H1 (cell line): Measurements from ENCODE around the gene COL6A5. TPM values are rescaled to one million over a fixed set of nuclear protein-coding genes. Genes with fewer than 3 reads are reported as not detected.

Source experiments
- ATF2 ChIP-seq: IDR thresholded peaks from 2 replicates; pipeline ENCODE4 v1.6.1; 2012; ENCODE audit warnings: low read length, inconsistent platforms
- polyA plus RNA-seq, 7 experiments: library from polyadenylated mRNA; depleted of rRNA in 3 of 7; stranded (reverse) in 5 of 7; unstranded in 2 of 7; fragments of >200 nt in 5 of 7; fragments of 200-250 nt in 2 of 7; gene quantifications; 1 replicate in 5 of 7; 2 replicates in 1 of 7; 4 replicates in 1 of 7; pipeline versions ENCODE4 v1.2.1 to v1.2.3, GENCODE V29; 2011 to 2013; ENCODE audit warnings: missing spikeins in 2 of 7, mixed read lengths in 2 of 7
- total RNA-seq: library from RNA; stranded (reverse); fragmentation: NEBNext Ultra II Directional; extraction: Animal tissue kit (Norgen Biotek cat#: 25700); gene quantifications from 2 replicates; pipeline ENCODE4 v1.2.1, GENCODE V29; 2021

The COL6A5 gene
- total and polyA plus RNA-seq, 2 of the 8 experiments (the other 6 are each of a cell fraction or from before 2014, with no cell fraction given), result 0.05 to 0.06 TPM

DNA sequence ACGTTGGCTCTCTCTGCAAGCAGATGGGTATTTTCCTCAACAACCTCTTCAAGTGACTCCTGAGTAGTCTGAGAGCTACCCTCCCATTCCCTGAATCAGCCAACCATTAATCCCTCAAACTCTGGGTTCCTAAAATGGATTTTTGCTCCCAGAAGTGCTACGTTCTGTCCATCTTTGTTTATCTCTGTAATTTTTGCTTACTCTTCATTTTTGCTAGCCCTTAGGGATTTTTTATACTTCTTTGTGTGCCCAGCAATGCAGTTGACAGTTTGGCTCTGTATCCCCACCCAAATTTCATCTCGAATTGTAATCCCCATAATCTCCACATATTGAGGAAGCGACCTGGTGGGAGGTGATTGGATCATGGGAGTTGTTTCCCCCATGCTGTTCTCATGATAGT is 35.4 kb upstream of the COL6A5 start (continued):
- TF ChIP-seq ATF2, result no peak
- TF ChIP-seq, all 59 proteins: peak for 0
